ENCODE data around the gene SLC25A21.

Gene SLC25A21

GRCh38 chr14:36633580-36633979 is 538.8 kb downstream of the SLC25A21 start:
- no peak for TF ChIP-seq GLIS3 (CRISPR knock-in tag; IDR thresholded peaks at IDR 0.05)
- no peak for TF ChIP-seq ZNF8 (CRISPR knock-in tag; IDR thresholded peaks at IDR 0.05)
- TF ChIP-seq ISL1 (CRISPR knock-in tag; IDR thresholded peaks at IDR 0.05) = no peak
- TF ChIP-seq SNAI2 (CRISPR knock-in tag; IDR thresholded peaks at IDR 0.05) = no peak
- no peak for TF ChIP-seq ZC3H10 (CRISPR knock-in tag; IDR thresholded peaks at IDR 0.05)
- TF ChIP-seq ZNF565 (CRISPR knock-in tag; conservative IDR thresholded peaks at IDR 0.05; ENCODE audit: low read depth) = no peak
- TF ChIP-seq OSR1 (CRISPR knock-in tag; IDR thresholded peaks at IDR 0.05) = no peak
- TF ChIP-seq ZFP3 (CRISPR knock-in tag; IDR thresholded peaks at IDR 0.05) = no peak
- no peak for TF ChIP-seq TSHZ2 (CRISPR knock-in tag; IDR thresholded peaks at IDR 0.05)
- TF ChIP-seq ZNF70 (CRISPR knock-in tag; IDR thresholded peaks at IDR 0.05) = no peak
- TF ChIP-seq ARNTL (CRISPR knock-in tag; IDR thresholded peaks at IDR 0.05; ENCODE audit: borderline replicate concordance, low read depth) = no peak
- TF ChIP-seq CSDC2 (CRISPR knock-in tag; IDR thresholded peaks at IDR 0.05) = no peak
- TF ChIP-seq PATZ1 (CRISPR knock-in tag; IDR thresholded peaks at IDR 0.05; ENCODE audit: borderline replicate concordance) = no peak
- TF ChIP-seq TCF4 (CRISPR knock-in tag; IDR thresholded peaks at IDR 0.05; ENCODE audit: borderline replicate concordance) = no peak
- no peak for TF ChIP-seq TOX (CRISPR knock-in tag; IDR thresholded peaks at IDR 0.05; ENCODE audit: borderline replicate concordance)
- TF ChIP-seq ZFP30 (CRISPR knock-in tag; IDR thresholded peaks at IDR 0.05) = no peak
- TF ChIP-seq ESRRG (CRISPR knock-in tag; IDR thresholded peaks at IDR 0.05) = no peak
- no peak for ATAC-seq
